GM12878 (cell line): ENCODE results near the gene PDE6A. TPM values are rescaled to one million over a fixed set of nuclear protein-coding genes. Genes with fewer than 3 reads are reported as not detected.
"Not testable (repeated sequence)": the region's sequence is repeated elsewhere in the genome, so short reads cannot be mapped to it uniquely, and the experiment has no call there.

Source experiments
- ATAC-seq: fragments of 200-7000 bp; cut with Tn5 transposase; 3 replicates; pipeline ENCODE4 v1.9.1; 2020; ENCODE audit warnings: mild to moderate bottlenecking, moderate library complexity
- BruUV-seq: library from RNA; stranded (reverse); fragments of 400-500 nt; replicated peaks from 2 replicates; lab custom pipeline; 2021; lab: Mats Ljungman, UMichigan
- CTCF ChIA-PET: fragments of 300-600 bp; sonication (Branson Sonifier 250); formaldehyde crosslinking; extraction: SDS; loops from one replicate; lab custom pipeline; 2021; ENCODE audit warnings: inconsistent platforms; lab: Yijun Ruan, JAX
- POLR2A ChIA-PET: fragments of 350-600 bp; formaldehyde crosslinking; extraction: SDS; loops from one replicate; lab custom pipeline; 2021; ENCODE audit warnings: inconsistent platforms; lab: Charles Lee
- RAD21 ChIA-PET: fragments of 300-600 bp; sonication (Branson Sonifier 250); formaldehyde crosslinking; loops from one replicate; lab custom pipeline; 2023; ENCODE audit warnings: antibody characterized with exemption; ENCODE audit not compliant: unreplicated experiment; lab: Charles Lee
- SMC1A ChIA-PET: fragments of 300-600 bp; sonication (Branson Sonifier 250); formaldehyde crosslinking; loops from one replicate; lab custom pipeline; 2023; ENCODE audit not compliant: unreplicated experiment, uncharacterized antibody; lab: Charles Lee
- DNase-seq: peaks from one replicate; pipeline ENCODE4 v3.0.0-alpha.2; 2011; ENCODE audit warnings: low read depth, low spot score
- FAIRE-seq: peaks from 3 replicates; lab custom pipeline; 2011; peaks lifted over from hg19 to GRCh38; lab: Jason Lieb, UNC
- H2AFZ ChIP-seq: 2 replicates; pipeline ENCODE4 v1.6.0; 2011; ENCODE audit warnings: low read depth, low read length, control low read depth; ENCODE audit not compliant: control insufficient read depth
- H3K27ac ChIP-seq: 2 replicates; pipeline ENCODE4 v1.5.1; 2011; ENCODE audit warnings: control low read depth; ENCODE audit not compliant: control insufficient read depth, insufficient read depth
- H3K27me3 ChIP-seq, 2 experiments: replicated peaks in 1 of 2; 2 replicates each; pipeline versions ENCODE4 v1.6.0 to v1.6.1; 2011; ENCODE audit warnings: low read length in 1 of 2; ENCODE audit not compliant: control insufficient read depth in 2 of 2, insufficient read depth in 2 of 2
- H3K36me3 ChIP-seq, 2 experiments: 2 replicates each; pipeline ENCODE4 v1.5.1; 2011; ENCODE audit warnings: low read length in 1 of 2; ENCODE audit not compliant: control insufficient read depth in 2 of 2, insufficient read depth in 2 of 2
- H3K4me1 ChIP-seq: 2 replicates; pipeline ENCODE4 v1.6.1; 2011; ENCODE audit warnings: mild to moderate bottlenecking, low read length, moderate library complexity, mixed read lengths; ENCODE audit not compliant: control insufficient read depth, insufficient read depth
- H3K4me2 ChIP-seq: 2 replicates; pipeline ENCODE4 v1.6.0; 2011; ENCODE audit warnings: control low read depth; ENCODE audit not compliant: control insufficient read depth, insufficient read depth
- H3K4me3 ChIP-seq: fragments of 200-600 bp; sonication (generic); 2 replicates; pipeline ENCODE4 v1.5.1; 2016
- H3K79me2 ChIP-seq: 2 replicates; pipeline ENCODE4 v1.6.0; 2011; ENCODE audit warnings: low read length; ENCODE audit not compliant: control insufficient read depth, insufficient read depth
- H3K9ac ChIP-seq: 2 replicates; pipeline ENCODE4 v1.8.0; 2011; ENCODE audit warnings: low read length, control low read depth, mixed read lengths; ENCODE audit not compliant: control insufficient read depth, insufficient read depth
- H3K9me3 ChIP-seq: replicated peaks from 3 replicates; pipeline ENCODE4 v1.5.1; 2011; ENCODE audit warnings: mild to moderate bottlenecking, low read length; ENCODE audit not compliant: control insufficient read depth, insufficient read depth
- H4K20me1 ChIP-seq: 2 replicates; pipeline ENCODE4 v1.6.0; 2011; ENCODE audit not compliant: control insufficient read depth, insufficient read depth
- WGBS: methylation state at CpG from one replicate; pipeline ENCODE4 v1.1.6; 2016; ENCODE audit warnings: low lambda C conversion rate; ENCODE audit not compliant: insufficient replicate concordance, insufficient coverage; ENCODE audit errors: missing lambda C conversion rate; 5-methylcytosine and 5-hydroxymethylcytosine counted together
- in situ Hi-C: fragments of 300-500 bp; cut with MboI; formaldehyde crosslinking; loops from 9 replicates; pipeline ENCODE4 v1.14.3; 2018; ENCODE audit warnings: mixed read lengths
- intact Hi-C: fragments of 100-400 bp; cut with micrococcal nuclease; formaldehyde crosslinking; loops from one replicate; pipeline ENCODE4 v1.14.2; 2022; ENCODE audit not compliant: unreplicated experiment
- polyA plus RNA-seq, 11 experiments: library from polyadenylated mRNA; depleted of rRNA in 4 of 11; unstranded in 6 of 11; stranded (reverse) in 5 of 11; fragments of >200 nt; fragmentation: Nextera tagmentation in 4 of 11; fragmentation: Illumina TruSeq in 1 of 11; extraction: Ambion mirVana in 4 of 11; extraction: Trizol in 1 of 11; gene quantifications; 1 replicate in 1 of 11; 2 replicates in 10 of 11; pipeline versions ENCODE4 v1.2.1 to v1.2.3, GENCODE V29; 2011 to 2016; ENCODE audit warnings: inconsistent platforms in 2 of 11, missing spikeins in 2 of 11, low read depth in 1 of 11
- total RNA-seq, 4 experiments: library from RNA; depleted of rRNA in 3 of 4; stranded (reverse); fragments of >200 nt in 3 of 4; fragmentation: Illumina TruSeq in 1 of 4; extraction: Trizol in 1 of 4; gene quantifications; 2 replicates each; pipeline versions ENCODE4 v1.2.1 to v1.2.3, GENCODE V29; 2013 to 2021

PDE6A gene
- total and polyA plus RNA-seq, 10 of the 15 experiments (the other 5 are each of a cell fraction or from before 2014, with no cell fraction given): 0.05 to 0.26 TPM; not detected in 8

GRCh38 chr5:149943177-149943949 lies 1.2 kb downstream of the PDE6A start:
- CTCF ChIA-PET: interaction anchor here (0.6 kb wide), 1 partner anchor 386 kb away, joined by 3 read pairs; no protein-coding TSS in a partner anchor
- H3K9me3 ChIP-seq, BruUV-seq, FAIRE-seq, H3K27ac ChIP-seq, H3K79me2 ChIP-seq, H4K20me1 ChIP-seq, RAD21 ChIA-PET, DNase-seq, H2AFZ ChIP-seq, H3K27me3 ChIP-seq, H3K4me3 ChIP-seq, POLR2A ChIA-PET, SMC1A ChIA-PET, in situ Hi-C loops, H3K4me2 ChIP-seq, H3K4me1 ChIP-seq, intact Hi-C loops, H3K9ac ChIP-seq, ATAC-seq, H3K36me3 ChIP-seq: not testable (repeated sequence)
- WGBS: 62% methylated on average over 6 of the region's 6 CpGs

- SMC1A ChIA-PET, H4K20me1 ChIP-seq, H3K4me1 ChIP-seq, H3K4me2 ChIP-seq, H3K9ac ChIP-seq, H3K79me2 ChIP-seq, intact Hi-C loops, H3K4me3 ChIP-seq, ATAC-seq, DNase-seq, BruUV-seq, CTCF ChIA-PET, H2AFZ ChIP-seq, FAIRE-seq, in situ Hi-C loops, H3K27me3 ChIP-seq, H3K36me3 ChIP-seq, H3K27ac ChIP-seq, H3K9me3 ChIP-seq, POLR2A ChIA-PET, RAD21 ChIA-PET: not testable (repeated sequence)
- whole genome bisulfite sequencing: 63% methylated on average over 3 of the region's 4 CpGs
Measured at GRCh38 chr5:149942741-149943169, 1.8 kb downstream of the PDE6A start.
